ENCODE measurements around the gene EBF4.
A peak's percentile ranks its signal among the peaks of the same experiment; 100 is the strongest.

EBF4 gene

DNA sequence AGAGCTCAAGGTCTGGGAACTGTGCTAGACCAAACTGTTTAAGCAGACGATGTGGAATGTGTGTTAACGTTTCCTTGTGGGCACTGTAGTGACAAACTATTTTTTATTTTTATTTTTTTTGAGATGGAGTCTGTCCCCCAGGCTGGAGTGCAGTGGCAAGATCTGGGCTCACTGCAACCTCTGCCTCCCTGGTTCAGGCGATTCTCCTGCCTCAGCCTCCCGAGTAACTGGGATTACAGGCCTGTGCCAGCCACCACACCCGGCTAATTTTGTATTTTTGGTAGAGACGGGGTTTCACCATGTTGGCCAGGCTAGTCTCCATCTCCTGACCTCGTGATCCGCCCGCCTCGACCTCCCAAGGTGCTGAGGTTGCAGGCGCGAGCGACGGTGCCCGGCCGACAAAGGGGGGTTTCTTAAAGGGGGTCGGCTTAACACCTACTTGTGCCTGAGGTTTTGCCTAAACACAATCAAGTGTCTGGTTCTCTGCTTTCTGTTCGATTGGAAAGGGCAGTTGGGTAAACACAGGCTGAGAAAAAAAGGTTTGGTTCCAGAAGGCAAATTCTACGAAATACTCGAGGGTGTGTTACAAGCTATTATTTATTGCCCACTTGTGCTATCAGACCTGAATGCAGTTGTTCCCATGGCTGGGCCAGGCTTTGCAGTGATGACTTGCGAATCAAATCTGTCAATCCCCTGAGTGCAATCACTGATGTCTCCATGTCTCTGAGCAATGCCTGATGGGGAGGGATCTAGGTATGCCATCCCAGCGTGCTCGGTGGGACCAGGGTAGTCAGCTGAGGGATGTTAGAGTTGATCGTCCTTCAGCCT lies 38.8 kb upstream of the EBF4 start:
- Histone ChIP-seq H3K27me3 (no peaks in the 10 kb centered on the region), H3K27ac (no peak overlapping the region), H3K9me3 (no peaks in the 10 kb centered on the region), H3K4me3 (ENCODE audit: low read depth in 1 of 2, low read length in 1 of 2) (peak overlapping the region; percentile 89 to 100), H3K4me1 (ENCODE audit: control insufficient read depth in 1 of 2, insufficient read depth in 1 of 2, low read depth in 1 of 2, low read length in 1 of 2) (peaks cover 14 to 23% of the 10 kb centered on the region in 2 experiments), H3K36me3 (peaks cover 33% of the 10 kb centered on the region)
- TF ChIP-seq, protein P1, sequence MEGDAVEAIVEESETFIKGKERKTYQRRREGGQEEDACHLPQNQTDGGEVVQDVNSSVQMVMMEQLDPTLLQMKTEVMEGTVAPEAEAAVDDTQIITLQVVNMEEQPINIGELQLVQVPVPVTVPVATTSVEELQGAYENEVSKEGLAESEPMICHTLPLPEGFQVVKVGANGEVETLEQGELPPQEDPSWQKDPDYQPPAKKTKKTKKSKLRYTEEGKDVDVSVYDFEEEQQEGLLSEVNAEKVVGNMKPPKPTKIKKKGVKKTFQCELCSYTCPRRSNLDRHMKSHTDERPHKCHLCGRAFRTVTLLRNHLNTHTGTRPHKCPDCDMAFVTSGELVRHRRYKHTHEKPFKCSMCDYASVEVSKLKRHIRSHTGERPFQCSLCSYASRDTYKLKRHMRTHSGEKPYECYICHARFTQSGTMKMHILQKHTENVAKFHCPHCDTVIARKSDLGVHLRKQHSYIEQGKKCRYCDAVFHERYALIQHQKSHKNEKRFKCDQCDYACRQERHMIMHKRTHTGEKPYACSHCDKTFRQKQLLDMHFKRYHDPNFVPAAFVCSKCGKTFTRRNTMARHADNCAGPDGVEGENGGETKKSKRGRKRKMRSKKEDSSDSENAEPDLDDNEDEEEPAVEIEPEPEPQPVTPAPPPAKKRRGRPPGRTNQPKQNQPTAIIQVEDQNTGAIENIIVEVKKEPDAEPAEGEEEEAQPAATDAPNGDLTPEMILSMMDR (IDR thresholded peaks at IDR 0.05): no peak

DNA sequence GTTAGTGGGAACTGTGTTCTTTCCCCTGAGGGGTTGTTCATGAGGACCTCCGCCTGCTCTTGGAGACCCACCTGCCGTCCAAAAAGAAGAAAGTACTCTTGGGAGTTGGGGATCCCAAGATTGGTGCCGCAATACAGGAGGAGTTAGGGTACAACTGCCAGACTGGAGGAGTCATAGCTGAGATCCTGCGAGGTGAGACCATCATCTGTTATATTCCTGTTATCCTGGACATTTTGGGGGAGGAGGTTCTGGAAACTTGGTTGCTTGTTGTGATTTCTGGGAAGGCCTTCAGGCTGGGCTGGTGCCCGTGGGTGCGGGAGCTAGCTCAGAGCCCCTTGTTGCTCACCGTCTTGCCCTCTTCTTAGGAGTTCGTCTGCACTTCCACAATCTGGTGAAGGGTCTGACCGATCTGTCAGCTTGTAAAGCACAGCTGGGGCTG lies 38.2 kb upstream of the EBF4 start:
- peaks cover 14 to 23% of the 10 kb centered on the region in 2 experiments for H3K4me1 ChIP-seq (ENCODE audit: control insufficient read depth in 1 of 2, insufficient read depth in 1 of 2, low read depth in 1 of 2, low read length in 1 of 2)
- TF ChIP-seq, protein P1 (IDR thresholded peaks at IDR 0.05): no peak
- H3K27ac ChIP-seq: no peak overlapping the region
- H3K27me3 ChIP-seq: no peaks in the 10 kb centered on the region
- H3K4me3 ChIP-seq (ENCODE audit: low read depth in 1 of 2, low read length in 1 of 2): no peak overlapping the region
- no peaks in the 10 kb centered on the region for H3K9me3 ChIP-seq
- peaks cover 39% of the 10 kb centered on the region for H3K36me3 ChIP-seq

DNA sequence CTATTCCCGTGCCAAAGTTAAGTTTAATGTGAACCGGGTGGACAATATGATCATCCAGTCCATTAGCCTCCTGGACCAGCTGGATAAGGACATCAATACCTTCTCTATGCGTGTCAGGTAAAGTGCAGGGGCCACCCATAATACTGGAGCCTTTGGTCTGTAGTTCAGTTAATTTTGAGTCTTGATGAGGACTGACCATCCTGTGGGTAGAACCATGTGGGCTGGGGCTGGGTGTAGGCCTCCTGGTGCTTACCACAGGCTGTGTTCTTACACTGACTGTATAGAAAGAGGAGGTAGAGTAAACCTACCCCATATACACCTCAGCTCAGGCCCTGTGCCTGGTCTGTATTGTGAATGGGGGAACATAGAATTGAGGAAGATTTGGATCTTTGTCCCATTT lies 37.7 kb upstream of the EBF4 start:
- peaks cover 14 to 23% of the 10 kb centered on the region in 2 experiments for H3K4me1 ChIP-seq (ENCODE audit: control insufficient read depth in 1 of 2, insufficient read depth in 1 of 2, low read depth in 1 of 2, low read length in 1 of 2)
- H3K9me3 ChIP-seq: no peaks in the 10 kb centered on the region
- peaks cover 43% of the 10 kb centered on the region for H3K36me3 ChIP-seq
- no peak overlapping the region for H3K4me3 ChIP-seq (ENCODE audit: low read depth in 1 of 2, low read length in 1 of 2)
- no peak overlapping the region for H3K27ac ChIP-seq
- no peaks in the 10 kb centered on the region for H3K27me3 ChIP-seq
- TF ChIP-seq, protein P1 (IDR thresholded peaks at IDR 0.05): no peak

DNA sequence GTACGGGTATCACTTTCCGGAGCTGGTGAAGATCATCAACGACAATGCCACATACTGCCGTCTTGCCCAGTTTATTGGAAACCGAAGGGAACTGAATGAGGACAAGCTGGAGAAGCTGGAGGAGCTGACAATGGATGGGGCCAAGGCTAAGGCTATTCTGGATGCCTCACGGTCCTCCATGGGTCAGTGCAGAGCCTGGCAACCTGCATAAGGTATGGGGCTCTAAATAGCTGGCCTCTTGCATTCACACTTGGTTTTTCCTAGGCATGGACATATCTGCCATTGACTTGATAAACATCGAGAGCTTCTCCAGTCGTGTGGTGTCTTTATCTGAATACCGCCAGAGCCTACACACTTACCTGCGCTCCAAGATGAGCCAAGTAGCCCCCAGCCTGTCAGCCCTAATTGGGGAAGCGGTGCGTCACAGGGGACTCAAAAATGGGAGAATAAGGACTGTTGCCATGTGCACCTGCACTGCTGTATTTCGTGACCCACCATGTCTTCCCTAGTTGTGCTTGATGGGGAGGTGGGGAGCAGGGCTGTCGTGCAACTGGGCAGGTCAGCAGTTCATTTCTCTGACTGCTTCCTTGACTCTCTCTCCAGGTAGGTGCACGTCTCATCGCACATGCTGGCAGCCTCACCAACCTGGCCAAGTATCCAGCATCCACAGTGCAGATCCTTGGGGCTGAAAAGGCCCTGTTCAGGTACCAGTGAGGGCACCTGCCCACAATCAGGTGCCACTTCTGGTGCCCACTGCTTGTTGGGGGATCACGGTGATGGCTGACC lies 37.1 kb upstream of the EBF4 start:
- Histone ChIP-seq H3K9me3 (no peaks in the 10 kb centered on the region), H3K4me3 (ENCODE audit: low read depth in 1 of 2, low read length in 1 of 2) (no peak overlapping the region), H3K4me1 (ENCODE audit: control insufficient read depth in 1 of 2, insufficient read depth in 1 of 2, low read depth in 1 of 2, low read length in 1 of 2) (peaks cover 14 to 23% of the 10 kb centered on the region in 2 experiments), H3K27me3 (no peaks in the 10 kb centered on the region), H3K36me3 (peaks cover 50% of the 10 kb centered on the region), H3K27ac (no peak overlapping the region)
- TF ChIP-seq, protein P1 (IDR thresholded peaks at IDR 0.05): no peak

DNA sequence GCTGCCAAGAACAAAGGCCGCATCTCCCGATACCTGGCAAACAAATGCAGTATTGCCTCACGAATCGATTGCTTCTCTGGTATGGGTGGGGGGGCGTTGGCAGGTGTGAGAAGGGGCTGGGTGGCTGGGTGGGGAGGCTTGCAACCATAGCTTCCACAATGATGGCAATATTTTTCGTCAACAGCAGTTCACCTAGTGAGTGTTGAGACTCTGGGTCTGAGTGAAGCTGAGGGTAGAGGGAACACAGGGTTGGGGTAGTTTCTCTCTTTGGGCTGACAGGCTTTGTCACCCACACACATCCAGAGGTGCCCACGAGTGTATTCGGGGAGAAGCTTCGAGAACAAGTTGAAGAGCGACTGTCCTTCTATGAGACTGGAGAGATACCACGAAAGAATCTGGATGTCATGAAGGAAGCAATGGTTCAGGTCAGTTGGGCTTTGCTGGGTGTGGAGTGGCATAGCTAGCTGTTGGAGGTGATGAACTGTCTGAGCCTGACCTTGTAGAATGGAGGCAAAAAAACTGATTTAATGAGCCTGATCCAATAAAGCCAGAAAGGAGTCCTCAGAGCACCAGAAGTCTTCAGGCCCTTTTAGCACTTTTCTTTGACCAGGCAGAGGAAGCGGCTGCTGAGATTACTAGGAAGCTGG lies 36.0 kb upstream of the EBF4 start:
- Histone ChIP-seq H3K27ac (no peak overlapping the region), H3K27me3 (no peaks in the 10 kb centered on the region), H3K4me1 (ENCODE audit: control insufficient read depth in 1 of 2, insufficient read depth in 1 of 2, low read depth in 1 of 2, low read length in 1 of 2) (peaks cover 11 to 19% of the 10 kb centered on the region in 2 experiments), H3K4me3 (ENCODE audit: low read depth in 1 of 2, low read length in 1 of 2) (no peak overlapping the region), H3K36me3 (peaks cover 60% of the 10 kb centered on the region), H3K9me3 (no peaks in the 10 kb centered on the region)
- TF ChIP-seq, protein P1 (IDR thresholded peaks at IDR 0.05): no peak
